ENCODE measurements around the gene CNTN1.

DNA sequence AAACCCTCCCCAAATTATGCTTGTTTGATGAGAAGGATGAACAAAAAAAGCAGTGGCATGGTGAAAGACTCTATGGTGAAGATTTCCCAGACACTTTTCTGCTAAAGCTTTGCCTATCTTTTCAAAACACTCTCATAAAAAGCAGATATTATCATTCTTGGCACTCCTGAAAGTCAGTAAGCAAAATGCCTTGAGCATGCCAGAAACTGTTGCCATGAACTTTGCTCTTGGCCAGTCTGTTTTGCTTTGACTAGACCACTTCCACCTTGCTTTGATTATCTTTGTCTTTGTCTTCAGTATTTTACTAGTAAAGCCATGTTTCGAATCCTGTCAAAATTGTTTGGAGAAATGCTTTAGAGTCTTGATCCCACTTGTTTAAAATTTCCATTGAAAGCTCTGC lies 110.4 kb downstream of the CNTN1 start:
- TF ChIP-seq, protein P1, sequence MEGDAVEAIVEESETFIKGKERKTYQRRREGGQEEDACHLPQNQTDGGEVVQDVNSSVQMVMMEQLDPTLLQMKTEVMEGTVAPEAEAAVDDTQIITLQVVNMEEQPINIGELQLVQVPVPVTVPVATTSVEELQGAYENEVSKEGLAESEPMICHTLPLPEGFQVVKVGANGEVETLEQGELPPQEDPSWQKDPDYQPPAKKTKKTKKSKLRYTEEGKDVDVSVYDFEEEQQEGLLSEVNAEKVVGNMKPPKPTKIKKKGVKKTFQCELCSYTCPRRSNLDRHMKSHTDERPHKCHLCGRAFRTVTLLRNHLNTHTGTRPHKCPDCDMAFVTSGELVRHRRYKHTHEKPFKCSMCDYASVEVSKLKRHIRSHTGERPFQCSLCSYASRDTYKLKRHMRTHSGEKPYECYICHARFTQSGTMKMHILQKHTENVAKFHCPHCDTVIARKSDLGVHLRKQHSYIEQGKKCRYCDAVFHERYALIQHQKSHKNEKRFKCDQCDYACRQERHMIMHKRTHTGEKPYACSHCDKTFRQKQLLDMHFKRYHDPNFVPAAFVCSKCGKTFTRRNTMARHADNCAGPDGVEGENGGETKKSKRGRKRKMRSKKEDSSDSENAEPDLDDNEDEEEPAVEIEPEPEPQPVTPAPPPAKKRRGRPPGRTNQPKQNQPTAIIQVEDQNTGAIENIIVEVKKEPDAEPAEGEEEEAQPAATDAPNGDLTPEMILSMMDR (conservative IDR thresholded peaks at IDR 0.05): no peak
- TF ChIP-seq ZFX (IDR thresholded peaks at IDR 0.05): no peak
